ENCODE results near the gene TXLNG.

TXLNG gene

GRCh38 chrX:16839219-16839851, 53.1 kb downstream of the TXLNG start:
- DNase-seq: no peak

GRCh38 chrX:16839852-16840460, 53.7 kb downstream of the TXLNG start:
- DNase-seq: peak; percentile 14

GRCh38 chrX:16842684-16843083, 56.4 kb downstream of the TXLNG start:
- DNase-seq: no peak

- no peak for DNase-seq
Observed at GRCh38 chrX:16843208-16843909, 57.1 kb downstream of the TXLNG start.

GRCh38 chrX:16845686-16846085, 59.4 kb downstream of the TXLNG start:
- DNase-seq: no peak

GRCh38 chrX:16848541-16848940, 62.3 kb downstream of the TXLNG start:
- no peak for DNase-seq

GRCh38 chrX:16851421-16851820, 65.2 kb downstream of the TXLNG start:
- no peak for DNase-seq

- DNase-seq: no peak
Observed at GRCh38 chrX:16851827-16852226, 65.6 kb downstream of the TXLNG start.

- no peak for DNase-seq
Observed at GRCh38 chrX:16852617-16853179, 66.4 kb downstream of the TXLNG start.

GRCh38 chrX:16853537-16853936, 67.3 kb downstream of the TXLNG start:
- DNase-seq: no peak

GRCh38 chrX:16855363-16856075, 69.3 kb downstream of the TXLNG start:
- no peak for DNase-seq

GRCh38 chrX:16856076-16856404, 69.8 kb downstream of the TXLNG start:
- peak; percentile 52 for DNase-seq

- DNase-seq: no peak
Observed at GRCh38 chrX:16856744-16857143, 70.5 kb downstream of the TXLNG start.

GRCh38 chrX:16862829-16863228, 76.6 kb downstream of the TXLNG start:
- no peak for DNase-seq

- DNase-seq: no peak
Observed at GRCh38 chrX:16867947-16868346, 81.7 kb downstream of the TXLNG start.

GRCh38 chrX:16868920-16869319, 82.7 kb downstream of the TXLNG start:
- DNase-seq: peak; percentile 10

- DNase-seq: peak; percentile 67
Observed at GRCh38 chrX:16869393-16870094, 83.3 kb downstream of the TXLNG start.

GRCh38 chrX:16870095-16870861, 84.0 kb downstream of the TXLNG start, which contains the start of gene RBBP7:
RBBP7 (minus strand) TSS chrX:16870362; CDS start chrX:16870053, 309 bp downstream.
- DNase-seq: peak; percentile 89

GRCh38 chrX:16870862-16871815, 84.9 kb downstream of the TXLNG start:
- DNase-seq: peak; percentile 18

- no peak for DNase-seq
Observed at GRCh38 chrX:16873106-16873505, 86.8 kb downstream of the TXLNG start.
